PFSK-1 (cell line): Measurements from ENCODE around the gene SNX11.

Source experiments
- POLR2AphosphoS5 ChIP-seq: IDR thresholded peaks from 2 replicates; pipeline ENCODE4 v1.6.1; 2012; ENCODE audit warnings: low read depth, mild to moderate bottlenecking, control low read depth, low read length, moderate library complexity
- REST ChIP-seq, 2 experiments: IDR thresholded peaks; 2 replicates each; pipeline versions ENCODE4 v1.6.1 to v1.8.0; 2011 to 2012; ENCODE audit warnings: low read depth in 2 of 2, low read length in 2 of 2, control low read depth in 1 of 2, inconsistent platforms in 1 of 2, mild to moderate bottlenecking in 1 of 2, moderate library complexity in 1 of 2; ENCODE audit not compliant: insufficient read depth in 1 of 2
- SIN3A ChIP-seq: IDR thresholded peaks from 2 replicates; pipeline ENCODE4 v1.6.1; 2012; ENCODE audit warnings: mild to moderate bottlenecking, low read length, moderate library complexity, borderline replicate concordance; ENCODE audit not compliant: insufficient read depth
- TAF1 ChIP-seq: IDR thresholded peaks from 2 replicates; pipeline ENCODE4 v1.6.1; 2012; ENCODE audit warnings: low read length, control low read depth, borderline replicate concordance; ENCODE audit not compliant: insufficient read depth

- no peak for TF ChIP-seq REST (IDR thresholded peaks at IDR 0.05; ENCODE audit: insufficient read depth in 1 of 2, low read depth in 2 of 2, low read length in 2 of 2)
- no peak for TF ChIP-seq POLR2AphosphoS5
- TF ChIP-seq TAF1: no peak
- no peak for TF ChIP-seq SIN3A
Measured at GRCh38 chr17:48137656-48138055, 30.1 kb downstream of the SNX11 start.
